Measurements from ENCODE around the gene KIF21B.

DNA sequence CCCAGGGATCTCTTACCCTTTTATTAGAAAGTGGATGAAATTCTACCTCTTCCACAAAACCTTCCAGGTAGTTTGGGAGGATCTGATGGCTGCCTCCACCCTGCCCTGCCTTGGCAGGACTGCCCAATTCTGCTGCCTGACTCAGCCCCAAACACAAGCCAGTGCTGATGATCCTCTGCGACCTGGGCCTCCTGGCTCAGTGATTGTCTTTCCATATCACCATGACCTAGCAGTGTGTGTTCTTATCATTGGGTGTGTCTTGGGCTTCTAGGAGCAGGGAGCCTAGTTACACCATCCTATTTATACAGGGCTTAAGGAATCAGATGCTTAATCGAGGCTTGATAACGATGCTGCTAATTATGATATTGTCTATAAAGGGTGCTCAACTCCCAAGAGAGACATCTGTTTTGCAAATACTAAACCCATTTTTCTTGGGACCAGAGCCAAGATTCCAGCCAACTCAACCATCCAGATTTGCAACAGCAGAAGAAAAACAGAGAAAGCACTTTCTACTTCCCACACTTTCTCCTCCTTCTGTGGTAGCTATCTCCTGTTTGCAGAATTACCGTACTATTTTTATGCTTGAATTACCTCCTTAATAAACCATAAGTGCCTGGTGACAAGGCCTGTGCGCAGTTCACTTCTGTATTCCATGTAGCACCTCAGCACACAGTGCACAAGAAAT lies 36.5 kb upstream of the KIF21B start:
- TF ChIP-seq, protein P1, sequence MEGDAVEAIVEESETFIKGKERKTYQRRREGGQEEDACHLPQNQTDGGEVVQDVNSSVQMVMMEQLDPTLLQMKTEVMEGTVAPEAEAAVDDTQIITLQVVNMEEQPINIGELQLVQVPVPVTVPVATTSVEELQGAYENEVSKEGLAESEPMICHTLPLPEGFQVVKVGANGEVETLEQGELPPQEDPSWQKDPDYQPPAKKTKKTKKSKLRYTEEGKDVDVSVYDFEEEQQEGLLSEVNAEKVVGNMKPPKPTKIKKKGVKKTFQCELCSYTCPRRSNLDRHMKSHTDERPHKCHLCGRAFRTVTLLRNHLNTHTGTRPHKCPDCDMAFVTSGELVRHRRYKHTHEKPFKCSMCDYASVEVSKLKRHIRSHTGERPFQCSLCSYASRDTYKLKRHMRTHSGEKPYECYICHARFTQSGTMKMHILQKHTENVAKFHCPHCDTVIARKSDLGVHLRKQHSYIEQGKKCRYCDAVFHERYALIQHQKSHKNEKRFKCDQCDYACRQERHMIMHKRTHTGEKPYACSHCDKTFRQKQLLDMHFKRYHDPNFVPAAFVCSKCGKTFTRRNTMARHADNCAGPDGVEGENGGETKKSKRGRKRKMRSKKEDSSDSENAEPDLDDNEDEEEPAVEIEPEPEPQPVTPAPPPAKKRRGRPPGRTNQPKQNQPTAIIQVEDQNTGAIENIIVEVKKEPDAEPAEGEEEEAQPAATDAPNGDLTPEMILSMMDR (IDR thresholded peaks at IDR 0.05; ENCODE audit: low read depth, low read length), result no peak
- no peak for TF ChIP-seq EZH2phosphoT487 (IDR thresholded peaks at IDR 0.05; ENCODE audit: low read depth)

Data from OCI-LY3 (cell line).